Occipital lobe (tissue), 2 donors: Measurements from ENCODE around the gene OR8G1. TPM values are rescaled to one million over a fixed set of nuclear protein-coding genes. Genes with fewer than 3 reads are reported as not detected.
"Not testable (repeated sequence)": the region's sequence is repeated elsewhere in the genome, so short reads cannot be mapped to it uniquely, and the experiment has no call there.

Experiments used
- DNase-seq: peaks from one replicate; lab custom pipeline; 2025; lab: John Stamatoyannopoulos, UW
- total RNA-seq: library from RNA; depleted of rRNA; stranded (reverse); fragments of >200 nt; gene quantifications from one replicate; pipeline ENCODE4 v1.2.3, GENCODE V29; 2014

OR8G1 gene
- total RNA-seq, 1 donor from 2014 or later = not detected

- DNase-seq = no peak
Measured at GRCh38 chr11:124238512-124238911, 2.4 kb upstream of the OR8G1 start.

GRCh38 chr11:124249869-124250268 is 9.0 kb downstream of the OR8G1 start:
- DNase-seq = not testable (repeated sequence)

- DNase-seq = no peak
Measured at GRCh38 chr11:124256076-124256475, 15.2 kb downstream of the OR8G1 start, which contains the start of gene OR8G5. TSS of gene OR8G5 (plus strand) at chr11:124256376. CDS start at chr11:124264932, 8,556 bp downstream.

GRCh38 chr11:124265041-124265440 is 24.1 kb downstream of the OR8G1 start:
- not testable (repeated sequence) for DNase-seq

- not testable (repeated sequence) for DNase-seq
Measured at GRCh38 chr11:124270886-124271285, 30.0 kb downstream of the OR8G1 start.

- no peak for DNase-seq
Measured at GRCh38 chr11:124274000-124274399, 33.1 kb downstream of the OR8G1 start.

GRCh38 chr11:124276081-124276480 is 35.2 kb downstream of the OR8G1 start:
- no peak for DNase-seq

- no peak for DNase-seq
Measured at GRCh38 chr11:124277207-124277606, 36.3 kb downstream of the OR8G1 start.

- no peak for DNase-seq
Measured at GRCh38 chr11:124277804-124278203, 36.9 kb downstream of the OR8G1 start.

- no peak for DNase-seq
Measured at GRCh38 chr11:124278261-124278660, 37.4 kb downstream of the OR8G1 start.

- no peak for DNase-seq
Measured at GRCh38 chr11:124285610-124286344, 44.9 kb downstream of the OR8G1 start.

GRCh38 chr11:124294687-124295086 is 53.8 kb downstream of the OR8G1 start:
- no peak for DNase-seq

GRCh38 chr11:124296016-124296415 is 55.1 kb downstream of the OR8G1 start:
- DNase-seq = no peak

- no peak for DNase-seq
Measured at GRCh38 chr11:124297921-124298320, 57.0 kb downstream of the OR8G1 start.

GRCh38 chr11:124301548-124301947 is 60.7 kb downstream of the OR8G1 start:
- no peak for DNase-seq

GRCh38 chr11:124302347-124303125 is 61.6 kb downstream of the OR8G1 start:
- no peak for DNase-seq

Other genes starting within 250 kb of the OR8G1 start
- gene OR10G6, start 245.9 kb upstream of the OR8G1 start, total RNA-seq = not detected
- under 0.01 TPM for gene OR10G4, start 228.1 kb upstream of the OR8G1 start, total RNA-seq
- gene OR10G9, start 218.1 kb upstream of the OR8G1 start, total RNA-seq = not detected
- not detected for gene OR10G8, start 214.3 kb upstream of the OR8G1 start, total RNA-seq
- not detected for gene OR10G7, start 199.8 kb upstream of the OR8G1 start, total RNA-seq
- 5.8 TPM for gene VWA5A, start 125.6 kb upstream of the OR8G1 start, total RNA-seq
- gene OR10D3, start 57.8 kb upstream of the OR8G1 start, total RNA-seq = not detected
- gene OR8G5, start 15.3 kb downstream of the OR8G1 start, total RNA-seq = 0.16 TPM
- not detected for gene OR8D1, start 72.9 kb downstream of the OR8G1 start, total RNA-seq
- not detected for gene OR8D2, start 79.1 kb downstream of the OR8G1 start, total RNA-seq
- not detected for gene OR8B2, start 143.4 kb downstream of the OR8G1 start, total RNA-seq
- gene OR8B3, start 157.9 kb downstream of the OR8G1 start, total RNA-seq = not detected
- not detected for gene OR8B4, start 183.8 kb downstream of the OR8G1 start, total RNA-seq
- not detected for gene OR8B8, start 204.6 kb downstream of the OR8G1 start, total RNA-seq